Body of pancreas (tissue), 4 donors: ENCODE results near the gene LRRC32. TPM values are rescaled to one million over a fixed set of nuclear protein-coding genes. Genes with fewer than 3 reads are reported as not detected.

ENCODE experiments used
- ATAC-seq: fragments of 150-250 bp; one replicate; pipeline ENCODE4 v1.9.1; 2016
- DNase-seq, 4 donors: peaks; one replicate each; pipeline ENCODE4 v3.0.0-alpha.2; 2019
- H3K27ac ChIP-seq, 4 donors: fragments of 200-600 bp; sonication (generic); 1 replicate in 3 of 4; 2 replicates in 1 of 4; pipeline versions ENCODE4 v1.5.1 to v1.6.1; 2016 to 2019; ENCODE audit warnings: mild to moderate bottlenecking in 1 of 4, mixed read lengths in 1 of 4, moderate library complexity in 1 of 4
- H3K27me3 ChIP-seq, 2 donors: fragments of 200-600 bp; sonication (generic); one replicate each; pipeline ENCODE4 v1.6.0; 2016; ENCODE audit warnings: mild to moderate bottlenecking in 1 of 2
- H3K36me3 ChIP-seq, 2 donors: fragments of 200-600 bp; sonication (generic); replicated peaks in 1 of 2; 2 replicates each; pipeline ENCODE4 v1.5.1; 2016; ENCODE audit warnings: low read depth in 2 of 2; ENCODE audit not compliant: insufficient read depth in 1 of 2
- H3K4me1 ChIP-seq: fragments of 200-600 bp; sonication (generic); one replicate; pipeline ENCODE4 v1.6.0; 2016
- H3K4me3 ChIP-seq, 2 donors: fragments of 200-600 bp; sonication (generic); 1 replicate in 1 of 2; 2 replicates in 1 of 2; pipeline ENCODE4 v1.5.1; 2016 to 2019
- H3K9me3 ChIP-seq, 3 donors: fragments of 200-600 bp; sonication (generic); 1 replicate in 2 of 3; 2 replicates in 1 of 3; pipeline ENCODE4 v1.5.1; 2016
- POLR2A ChIP-seq, 3 donors: fragments of 450-650 bp; IDR thresholded peaks; one replicate each; pipeline ENCODE4 v1.6.1; 2016; ENCODE audit warnings: antibody characterized with exemption in 3 of 3, mild to moderate bottlenecking in 2 of 3
- WGBS, 2 donors: methylation state at CpG; one replicate each; pipeline ENCODE4 v1.1.5; 2017; 5-methylcytosine and 5-hydroxymethylcytosine counted together
- intact Hi-C: fragments of 100-400 bp; cut with DNase I; formaldehyde crosslinking; loops from one replicate; pipeline ENCODE4 v1.15.1; 2023
- total RNA-seq, 2 donors: library from RNA; depleted of rRNA; stranded (reverse); fragments of >200 nt; gene quantifications; one replicate each; pipeline ENCODE4 v1.1.0, GENCODE V29; 2016
- TF ChIP-seq, protein P1 (sequence below), 7 experiments: fragments of 450-650 bp in 4 of 7; fragments of 200-600 bp in 3 of 7; sonication (generic) in 3 of 7; IDR thresholded peaks; one replicate each; pipeline ENCODE4 v1.5.1; 2016 to 2019; ENCODE audit warnings: antibody characterized with exemption in 7 of 7

LRRC32 gene
- total RNA-seq, 2 donors from 2014 or later, result 9.1 to 17.8 TPM

DNA sequence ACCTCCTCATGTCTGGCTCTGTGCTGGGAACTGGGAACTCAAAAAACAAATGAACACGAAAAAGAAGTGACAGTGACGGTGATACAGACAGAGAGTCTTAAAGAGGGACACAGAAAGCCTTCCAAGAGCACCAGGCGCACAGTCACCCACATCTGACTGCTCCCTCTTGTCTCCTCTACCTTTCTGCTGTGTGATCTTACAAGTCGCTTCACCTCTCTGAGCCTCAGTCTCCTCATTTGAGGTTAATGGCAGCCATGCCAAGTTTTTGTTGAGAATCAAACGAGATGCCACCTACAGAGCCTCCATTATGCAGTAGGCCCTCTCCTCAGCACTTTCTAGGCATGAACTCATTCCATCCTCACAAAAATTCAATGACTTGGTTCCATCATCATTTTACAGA, 3.7 kb downstream of the LRRC32 start:
- 75 to 83% methylated on average over 5 of the region's 5 CpGs for WGBS, 2 donors
- no peaks in the 10 kb centered on the region for H3K9me3 ChIP-seq
- H3K4me1 ChIP-seq, result peaks cover 11% of the 10 kb centered on the region
- no peak for DNase-seq
- H3K27ac ChIP-seq, result no peak overlapping the region
- intact Hi-C loops, result no loop called here
- no peak for ATAC-seq
- no peaks in the 10 kb centered on the region for H3K36me3 ChIP-seq
- peaks cover 0 to 9% of the 10 kb centered on the region in 2 donors for H3K27me3 ChIP-seq
- TF ChIP-seq POLR2A (IDR thresholded peaks at IDR 0.05), result no peak
- TF ChIP-seq, protein P1, sequence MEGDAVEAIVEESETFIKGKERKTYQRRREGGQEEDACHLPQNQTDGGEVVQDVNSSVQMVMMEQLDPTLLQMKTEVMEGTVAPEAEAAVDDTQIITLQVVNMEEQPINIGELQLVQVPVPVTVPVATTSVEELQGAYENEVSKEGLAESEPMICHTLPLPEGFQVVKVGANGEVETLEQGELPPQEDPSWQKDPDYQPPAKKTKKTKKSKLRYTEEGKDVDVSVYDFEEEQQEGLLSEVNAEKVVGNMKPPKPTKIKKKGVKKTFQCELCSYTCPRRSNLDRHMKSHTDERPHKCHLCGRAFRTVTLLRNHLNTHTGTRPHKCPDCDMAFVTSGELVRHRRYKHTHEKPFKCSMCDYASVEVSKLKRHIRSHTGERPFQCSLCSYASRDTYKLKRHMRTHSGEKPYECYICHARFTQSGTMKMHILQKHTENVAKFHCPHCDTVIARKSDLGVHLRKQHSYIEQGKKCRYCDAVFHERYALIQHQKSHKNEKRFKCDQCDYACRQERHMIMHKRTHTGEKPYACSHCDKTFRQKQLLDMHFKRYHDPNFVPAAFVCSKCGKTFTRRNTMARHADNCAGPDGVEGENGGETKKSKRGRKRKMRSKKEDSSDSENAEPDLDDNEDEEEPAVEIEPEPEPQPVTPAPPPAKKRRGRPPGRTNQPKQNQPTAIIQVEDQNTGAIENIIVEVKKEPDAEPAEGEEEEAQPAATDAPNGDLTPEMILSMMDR (IDR thresholded peaks at IDR 0.05), result no peak
- H3K4me3 ChIP-seq, result no peak overlapping the region

DNA sequence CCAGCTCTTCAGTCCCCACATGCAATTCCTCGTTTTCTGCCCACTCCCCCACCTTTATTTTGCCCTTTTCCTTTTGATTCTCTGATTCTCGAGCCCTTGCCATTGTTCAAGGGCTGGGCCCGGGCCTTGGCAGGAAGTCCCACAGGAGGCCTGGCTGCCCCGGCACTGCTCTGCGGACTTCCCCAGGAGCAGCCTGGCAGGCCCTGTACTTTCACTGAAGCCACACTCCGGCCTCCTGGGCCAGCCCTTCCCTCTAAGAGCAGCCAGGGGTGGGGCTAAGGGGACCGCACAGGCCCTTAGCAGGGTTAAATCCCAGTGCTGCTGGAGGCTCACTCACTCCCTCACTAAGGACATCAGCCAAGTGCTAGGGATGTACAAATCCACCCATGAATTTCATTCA, 4.1 kb downstream of the LRRC32 start:
- Histone ChIP-seq H3K9me3 (no peaks in the 10 kb centered on the region), H3K4me3 (no peak overlapping the region), H3K36me3 (no peaks in the 10 kb centered on the region), H3K4me1 (peaks cover 11% of the 10 kb centered on the region), H3K27me3 (peaks cover 0 to 9% of the 10 kb centered on the region in 2 donors), H3K27ac (peak overlapping the region in 1 of 4 donors; percentile 21)
- DNase-seq (peak in 1 of 4 donors; percentile 28), ATAC-seq (no peak)
- intact Hi-C loops, result no loop called here
- TF ChIP-seq, protein P1 (IDR thresholded peaks at IDR 0.05), result no peak
- peak in 1 of 3 donors; percentile 17 for TF ChIP-seq POLR2A (IDR thresholded peaks at IDR 0.05)
- 54 to 79% methylated on average over 6 to 7 of the region's 7 CpGs for WGBS, 2 donors

DNA sequence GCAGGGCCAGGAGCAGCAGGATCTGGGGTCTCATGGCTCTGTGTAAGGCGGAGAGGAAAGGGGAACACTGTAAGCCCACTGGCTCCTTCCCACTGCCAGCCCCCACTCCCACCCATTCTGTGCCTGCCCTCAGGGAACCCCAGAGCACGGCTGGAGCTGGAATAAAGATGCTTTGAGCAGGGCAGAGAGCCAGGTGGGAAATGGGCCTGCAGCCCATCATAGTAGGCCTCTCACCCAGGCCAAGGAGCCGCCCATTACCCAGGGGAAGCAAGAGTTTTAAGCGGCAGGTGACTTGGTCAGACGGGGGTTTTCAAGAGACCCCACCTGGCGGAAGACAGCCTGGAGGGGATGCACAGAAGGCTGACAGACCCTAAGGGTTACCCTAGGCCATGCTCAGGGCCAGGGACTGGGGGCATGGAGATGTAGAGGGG, 4.6 kb downstream of the LRRC32 start:
- 89 to 93% methylated on average over 5 of the region's 6 CpGs for WGBS, 2 donors
- H3K4me1 ChIP-seq, result peaks cover 9% of the 10 kb centered on the region
- peak overlapping the region in 1 of 4 donors; percentile 21 for H3K27ac ChIP-seq
- TF ChIP-seq POLR2A (IDR thresholded peaks at IDR 0.05), result no peak
- TF ChIP-seq, protein P1 (IDR thresholded peaks at IDR 0.05), result no peak
- H3K27me3 ChIP-seq, result peaks cover 0 to 9% of the 10 kb centered on the region in 2 donors
- ATAC-seq (no peak), DNase-seq (peak in 1 of 4 donors; percentile 4)
- intact Hi-C loops, result no loop called here
- H3K9me3 ChIP-seq, result no peaks in the 10 kb centered on the region
- H3K36me3 ChIP-seq, result no peaks in the 10 kb centered on the region
- no peak overlapping the region for H3K4me3 ChIP-seq

DNA sequence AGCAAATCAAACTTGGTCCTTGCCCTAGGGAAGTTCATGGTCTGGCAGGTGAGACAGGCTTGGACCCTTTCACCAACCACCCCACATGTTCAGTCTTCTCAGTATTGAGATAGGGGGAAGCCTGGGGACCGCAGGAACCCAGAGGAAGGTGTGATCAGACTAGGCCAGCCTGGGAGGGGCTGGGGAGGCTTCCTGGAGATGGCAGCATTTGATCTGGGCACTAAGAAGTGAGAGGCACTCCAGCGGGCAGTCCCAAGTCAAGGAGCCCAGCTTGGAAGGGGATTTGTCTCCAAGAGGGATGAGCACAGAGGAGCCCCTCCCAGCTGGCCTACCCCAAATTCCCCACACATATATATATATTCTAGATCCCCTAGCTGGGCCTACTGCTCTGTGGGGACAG, 5.4 kb downstream of the LRRC32 start:
- H3K4me3 ChIP-seq, result no peak overlapping the region
- intact Hi-C loops, result no loop called here
- ATAC-seq (no peak), DNase-seq (no peak)
- TF ChIP-seq, protein P1 (IDR thresholded peaks at IDR 0.05), result no peak
- no peak for TF ChIP-seq POLR2A (IDR thresholded peaks at IDR 0.05)
- peaks cover 0 to 2% of the 10 kb centered on the region in 2 donors for H3K27me3 ChIP-seq
- H3K9me3 ChIP-seq, result no peaks in the 10 kb centered on the region
- no peaks in the 10 kb centered on the region for H3K36me3 ChIP-seq
- 69 to 80% methylated on average over 1 to 2 of the region's 2 CpGs for WGBS, 2 donors
- peaks cover under 1% of the 10 kb centered on the region for H3K4me1 ChIP-seq
- H3K27ac ChIP-seq, result peak overlapping the region in 1 of 4 donors; percentile 5

DNA sequence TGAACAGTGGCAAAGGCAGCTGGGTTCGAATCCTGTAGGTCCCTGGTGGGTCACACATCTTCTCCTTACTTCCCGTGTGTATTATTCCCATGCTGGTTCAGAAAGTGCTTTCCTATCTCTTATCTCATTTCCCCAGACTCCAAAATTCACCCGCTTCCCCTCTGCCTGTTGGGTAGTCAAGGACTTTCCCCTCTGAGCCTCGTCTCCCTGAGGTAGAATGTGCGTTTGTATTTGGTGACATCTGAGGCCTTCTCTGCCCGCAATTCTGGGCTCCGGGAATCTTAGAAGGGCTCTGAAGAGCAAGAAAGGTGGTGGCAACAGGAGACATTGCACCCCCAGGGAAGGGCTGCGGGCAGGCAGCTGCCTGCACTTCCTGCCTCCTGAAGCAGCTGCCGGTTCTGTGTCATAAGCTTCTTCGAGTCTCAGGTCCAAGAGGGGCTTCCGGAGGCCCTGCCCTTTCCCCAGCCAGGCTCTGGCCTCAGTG, 5.9 kb downstream of the LRRC32 start:
- no peak for ATAC-seq
- Histone ChIP-seq H3K27me3 (no peaks in the 10 kb centered on the region), H3K9me3 (no peaks in the 10 kb centered on the region), H3K4me3 (no peak overlapping the region), H3K36me3 (no peaks in the 10 kb centered on the region), H3K27ac (peak overlapping the region in 1 of 4 donors; percentile 5), H3K4me1 (no peaks in the 10 kb centered on the region)
- peak in 1 of 4 donors; percentile 9 for DNase-seq
- TF ChIP-seq POLR2A (IDR thresholded peaks at IDR 0.05), result no peak
- TF ChIP-seq, protein P1 (IDR thresholded peaks at IDR 0.05), result no peak
- WGBS, 2 donors, result 64 to 68% methylated on average over 11 of the region's 11 CpGs
- intact Hi-C loops, result no loop called here
